A673 (cell line): Measurements from ENCODE around the gene ALDH3B1.

ENCODE experiments used
- CTCF ChIP-seq: fragments of 300-800, 200-600 bp; sonication (generic); conservative IDR thresholded peaks from 2 replicates; pipeline ENCODE4 v1.5.1; 2017; ENCODE audit warnings: low read depth, mild to moderate bottlenecking, antibody characterized with exemption, low read length, moderate library complexity, mixed read lengths
- EZH2 ChIP-seq: fragments of 200-600 bp; sonication (generic); IDR thresholded peaks from 2 replicates; pipeline ENCODE4 v1.6.1; 2017; ENCODE audit warnings: borderline replicate concordance, low read depth, mild to moderate bottlenecking, mixed read lengths, antibody characterized with exemption, low read length; ENCODE audit not compliant: poor library complexity, severe bottlenecking

GRCh38 chr11:68024508-68024907 is 14.4 kb downstream of the ALDH3B1 start:
- TF ChIP-seq CTCF (no peak), EZH2 (no peak)
